Measurements from ENCODE around the gene POLE. TPM values are rescaled to one million over a fixed set of nuclear protein-coding genes. Genes with fewer than 3 reads are reported as not detected.
A peak's percentile ranks its signal among the peaks of the same experiment; 100 is the strongest.
"Not testable (repeated sequence)": the region's sequence is repeated elsewhere in the genome, so short reads cannot be mapped to it uniquely, and the experiment has no call there.

Gene POLE
- total and polyA plus RNA-seq, 4 donors: 7.6 to 39.2 (median 19.7) TPM

GRCh38 chr12:132600048-132601032 is 86.8 kb downstream of the POLE start:
- Histone ChIP-seq H3K4me3 (ENCODE audit: low read depth in 1 of 3, low read length in 3 of 3) (peak overlapping the region; percentile 39 to 75 (median 65)), H3K9me3 (ENCODE audit: control insufficient read depth in 4 of 4, low read length in 3 of 4) (no peaks in the 10 kb centered on the region), H3K4me1 (ENCODE audit: control insufficient read depth in 4 of 4, insufficient read depth in 4 of 4, low read length in 3 of 4) (peaks cover 7 to 39% (median 22%) of the 10 kb centered on the region in 4 donors), H3K27ac (ENCODE audit: low read depth in 1 of 2, low read length in 2 of 2) (peak overlapping the region; percentile 57 to 75), H3K27me3 (ENCODE audit: control insufficient read depth in 4 of 4, insufficient read depth in 4 of 4, low read length in 3 of 4) (no peaks in the 10 kb centered on the region), H3K36me3 (ENCODE audit: control insufficient read depth in 4 of 4, insufficient read depth in 3 of 4, low read depth in 1 of 4, low read length in 3 of 4) (no peaks in the 10 kb centered on the region), H3K9ac (ENCODE audit: low read depth in 1 of 2, low read length in 2 of 2) (peak overlapping the region; percentile 60 to 74)
- WGBS: 42% methylated on average over 45 of the region's 45 CpGs
- TF ChIP-seq JUND (IDR thresholded peaks at IDR 0.05) (no peak), GABPA (IDR thresholded peaks at IDR 0.05 in 1 of 2, conservative IDR thresholded peaks at IDR 0.05 in 1 of 2) (no peak), HNF4A (conservative IDR thresholded peaks at IDR 0.05) (peak in 1 of 2 donors; percentile 17), FOXA2 (IDR thresholded peaks at IDR 0.05) (no peak), HNF4G (IDR thresholded peaks at IDR 0.05) (no peak), TAF1 (conservative IDR thresholded peaks at IDR 0.05) (no peak), REST (IDR thresholded peaks at IDR 0.05) (no peak), CTCF (IDR thresholded peaks at IDR 0.05; ENCODE audit: low read depth, low read length, missing input control) (peak; percentile 73), YY1 (IDR thresholded peaks at IDR 0.05) (peak; percentile 37), MAX (IDR thresholded peaks at IDR 0.05) (no peak), FOXA1 (IDR thresholded peaks at IDR 0.05) (no peak), EGR1 (IDR thresholded peaks at IDR 0.05; ENCODE audit: low read depth in 2 of 2) (no peak), NR2F2 (IDR thresholded peaks at IDR 0.05) (no peak), ZBTB33 (IDR thresholded peaks at IDR 0.05) (no peak), RXRA (IDR thresholded peaks at IDR 0.05) (peak in 1 of 2 donors; percentile 28), RAD21 (IDR thresholded peaks at IDR 0.05) (peak; percentile 86 to 88), SP1 (IDR thresholded peaks at IDR 0.05) (peak; percentile 31), ATF3 (IDR thresholded peaks at IDR 0.05) (no peak)
- peak; percentile 58 for DNase-seq (ENCODE audit: low spot score)

GRCh38 chr12:132599502-132599901 is 87.6 kb downstream of the POLE start:
- not testable (repeated sequence) for H3K27ac ChIP-seq (ENCODE audit: low read depth in 1 of 2, low read length in 2 of 2); DNase-seq (ENCODE audit: low spot score); H3K36me3 ChIP-seq (ENCODE audit: control insufficient read depth in 4 of 4, insufficient read depth in 3 of 4, low read depth in 1 of 4, low read length in 3 of 4); H3K9me3 ChIP-seq (ENCODE audit: control insufficient read depth in 4 of 4, low read length in 3 of 4); H3K4me3 ChIP-seq (ENCODE audit: low read depth in 1 of 3, low read length in 3 of 3); H3K27me3 ChIP-seq (ENCODE audit: control insufficient read depth in 4 of 4, insufficient read depth in 4 of 4, low read length in 3 of 4); H3K9ac ChIP-seq (ENCODE audit: low read depth in 1 of 2, low read length in 2 of 2)
- WGBS: 82% methylated on average over 6 of the region's 6 CpGs
- H3K4me1 ChIP-seq (ENCODE audit: control insufficient read depth in 4 of 4, insufficient read depth in 4 of 4, low read length in 3 of 4): peaks cover 6 to 30% (median 18%) of the 10 kb centered on the region in 4 donors
